ENCODE measurements around the gene AKAP6.

Gene AKAP6

DNA sequence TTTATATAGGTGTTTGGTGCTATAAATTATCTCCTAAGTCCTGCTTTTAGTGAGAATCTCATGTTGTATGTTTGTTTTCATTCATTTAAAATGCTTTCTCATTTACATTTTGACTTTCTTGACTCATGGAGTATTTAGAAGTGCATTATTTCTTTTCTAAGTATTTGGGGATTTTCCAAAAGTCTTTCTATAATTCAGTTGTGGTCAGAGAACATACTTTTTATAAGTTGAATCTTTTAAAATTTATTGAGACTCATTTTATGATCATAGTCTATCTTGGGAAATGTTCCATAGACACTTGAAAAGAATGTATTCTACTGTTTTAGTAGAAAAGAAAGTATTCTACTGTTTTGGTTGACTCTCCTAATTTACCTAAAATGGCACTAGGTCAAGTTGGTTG lies 168.2 kb downstream of the AKAP6 start:
- no peaks in the 10 kb centered on the region for H3K9me3 Mint-ChIP-seq
- H3K4me1 Mint-ChIP-seq (ENCODE audit: low read depth) = no peaks in the 10 kb centered on the region
- no peak for DNase-seq (ENCODE audit: low spot score)
- no peaks in the 10 kb centered on the region for H3K27me3 Mint-ChIP-seq (ENCODE audit: low read depth)
- no peaks in the 10 kb centered on the region for H3K36me3 Mint-ChIP-seq (ENCODE audit: low read depth)
- no peak overlapping the region for H3K27ac Mint-ChIP-seq
- no peak overlapping the region for H3K4me3 Mint-ChIP-seq

DNA sequence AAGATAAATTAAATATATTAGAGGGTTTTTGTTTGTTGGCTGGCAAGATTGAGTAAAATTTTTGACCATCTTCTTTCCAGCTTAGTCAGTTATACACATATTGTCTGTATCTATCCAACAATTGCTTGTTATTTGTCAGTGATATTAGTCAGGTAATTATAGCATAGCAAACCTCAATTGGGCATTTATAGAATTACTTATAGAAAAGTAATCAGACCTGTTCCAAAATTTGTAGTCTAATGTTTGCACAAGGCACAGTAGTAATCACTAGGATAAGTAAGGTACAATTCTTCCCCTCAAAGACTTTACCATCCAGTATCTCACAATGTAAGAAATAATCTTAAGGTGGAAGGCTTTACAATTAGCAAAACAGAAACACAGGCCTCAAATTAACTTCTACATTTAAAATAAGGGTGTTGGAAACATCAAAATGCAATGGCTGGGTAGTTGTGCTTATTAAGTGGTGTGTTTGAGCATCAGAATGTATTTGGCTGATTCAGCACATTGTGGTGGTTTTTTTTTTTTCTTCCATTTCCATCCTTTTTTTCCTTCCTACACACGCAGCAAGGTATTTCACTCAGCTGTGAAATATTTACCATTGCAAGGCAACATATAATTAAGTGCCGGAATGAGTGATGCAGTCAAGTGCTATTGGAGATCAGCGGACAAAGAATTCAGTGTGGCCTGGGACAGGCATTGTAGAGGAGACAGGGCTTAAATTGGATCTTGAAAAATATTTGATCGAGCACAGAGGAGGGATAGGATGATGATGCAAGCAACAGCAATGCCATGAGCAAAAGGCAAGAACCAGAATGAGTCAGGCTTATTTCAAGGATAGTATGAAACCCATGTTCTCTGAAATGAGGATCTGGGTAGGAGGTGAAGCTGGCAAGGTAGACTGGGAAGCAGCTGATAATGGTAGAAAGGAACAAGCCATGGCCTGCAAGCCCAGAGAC lies 178.2 kb downstream of the AKAP6 start:
- Mint-ChIP-seq H3K27ac (no peak overlapping the region), H3K4me3 (no peak overlapping the region), H3K9me3 (no peaks in the 10 kb centered on the region), H3K4me1 (ENCODE audit: low read depth) (no peaks in the 10 kb centered on the region), H3K27me3 (ENCODE audit: low read depth) (no peaks in the 10 kb centered on the region), H3K36me3 (ENCODE audit: low read depth) (no peaks in the 10 kb centered on the region)
- DNase-seq (ENCODE audit: low spot score) = no peak

DNA sequence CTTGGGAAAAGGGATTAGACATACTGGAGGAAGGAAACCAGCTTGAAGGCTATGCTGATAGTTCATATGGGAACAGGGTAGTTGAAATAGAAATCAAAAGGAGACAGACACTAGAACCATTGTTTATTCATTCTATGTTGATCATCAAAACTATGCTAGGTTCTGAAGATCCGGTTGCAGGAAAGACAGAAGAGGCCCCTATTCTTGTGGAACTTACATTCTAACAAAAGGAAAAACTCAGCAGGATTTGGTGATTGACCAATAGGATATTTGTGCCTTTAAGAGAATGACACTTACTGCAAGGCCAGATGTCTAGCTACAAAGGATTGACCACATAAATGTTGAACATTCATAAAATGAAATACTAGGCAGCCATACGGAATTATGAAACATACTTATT lies 179.2 kb downstream of the AKAP6 start:
- H3K27me3 Mint-ChIP-seq (ENCODE audit: low read depth) = no peaks in the 10 kb centered on the region
- H3K9me3 Mint-ChIP-seq = no peaks in the 10 kb centered on the region

DNA sequence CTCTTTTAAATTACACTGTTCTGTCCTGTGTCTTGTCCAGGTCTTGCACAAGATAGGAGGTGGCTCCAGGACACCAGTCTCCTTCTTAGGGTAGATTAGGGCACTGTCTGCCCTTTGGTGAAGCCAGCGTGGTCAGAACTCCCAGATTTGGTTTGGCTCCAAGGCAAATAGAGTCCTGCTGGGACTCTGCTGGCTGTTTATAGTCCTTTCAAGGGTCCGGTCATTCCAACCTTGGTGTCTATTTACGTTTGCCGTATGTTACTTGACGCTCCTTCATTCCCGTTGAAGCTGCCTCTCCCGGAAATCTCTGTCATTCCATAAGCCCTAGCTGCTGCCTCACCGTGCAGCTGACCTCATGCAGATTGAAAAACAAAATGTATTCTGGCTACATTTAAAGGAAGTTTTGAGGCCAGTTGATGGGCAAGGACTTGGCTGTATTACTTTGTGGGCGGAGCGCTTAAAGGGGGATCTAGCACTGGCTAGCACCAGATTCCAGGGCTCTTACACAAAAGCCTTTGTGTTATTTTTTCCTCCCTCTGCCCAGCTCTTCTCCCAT lies 180.6 kb downstream of the AKAP6 start:
- DNase-seq (ENCODE audit: low spot score) = no peak
- no peak overlapping the region for H3K27ac Mint-ChIP-seq
- H3K27me3 Mint-ChIP-seq (ENCODE audit: low read depth) = no peaks in the 10 kb centered on the region
- H3K4me1 Mint-ChIP-seq (ENCODE audit: low read depth) = no peaks in the 10 kb centered on the region
- no peak overlapping the region for H3K4me3 Mint-ChIP-seq
- H3K36me3 Mint-ChIP-seq (ENCODE audit: low read depth) = no peaks in the 10 kb centered on the region
- no peaks in the 10 kb centered on the region for H3K9me3 Mint-ChIP-seq

More for the DNA sequence above, 179.2 kb downstream of the AKAP6 start:
- Mint-ChIP-seq H3K36me3 (ENCODE audit: low read depth) (no peaks in the 10 kb centered on the region), H3K4me3 (no peak overlapping the region), H3K4me1 (ENCODE audit: low read depth) (no peaks in the 10 kb centered on the region), H3K27ac (no peak overlapping the region)
- DNase-seq (ENCODE audit: low spot score) = no peak

DNA sequence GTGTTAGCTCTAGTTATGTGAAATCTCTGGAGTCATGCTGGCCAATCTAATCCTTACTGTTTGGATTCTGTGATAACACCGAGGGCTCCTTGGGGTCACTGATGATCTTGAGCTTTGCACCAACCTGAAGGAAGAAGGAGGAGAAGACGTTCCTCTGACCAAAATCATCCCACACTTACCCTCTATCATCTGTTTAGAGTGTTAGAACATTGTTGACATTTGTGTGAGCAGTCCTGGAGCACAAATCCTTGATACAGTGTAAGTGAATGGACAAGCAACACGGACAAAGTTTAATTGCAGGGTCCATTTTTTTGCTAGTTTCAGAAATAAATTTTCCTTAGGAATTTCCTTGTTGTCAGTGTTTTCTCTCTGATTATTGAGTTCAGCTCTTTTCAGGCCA lies 181.7 kb downstream of the AKAP6 start:
- no peak overlapping the region for H3K27ac Mint-ChIP-seq
- H3K4me3 Mint-ChIP-seq = no peak overlapping the region
- no peaks in the 10 kb centered on the region for H3K36me3 Mint-ChIP-seq (ENCODE audit: low read depth)
- H3K9me3 Mint-ChIP-seq = no peaks in the 10 kb centered on the region
- no peak for DNase-seq (ENCODE audit: low spot score)
- H3K27me3 Mint-ChIP-seq (ENCODE audit: low read depth) = no peaks in the 10 kb centered on the region
- H3K4me1 Mint-ChIP-seq (ENCODE audit: low read depth) = no peaks in the 10 kb centered on the region

DNA sequence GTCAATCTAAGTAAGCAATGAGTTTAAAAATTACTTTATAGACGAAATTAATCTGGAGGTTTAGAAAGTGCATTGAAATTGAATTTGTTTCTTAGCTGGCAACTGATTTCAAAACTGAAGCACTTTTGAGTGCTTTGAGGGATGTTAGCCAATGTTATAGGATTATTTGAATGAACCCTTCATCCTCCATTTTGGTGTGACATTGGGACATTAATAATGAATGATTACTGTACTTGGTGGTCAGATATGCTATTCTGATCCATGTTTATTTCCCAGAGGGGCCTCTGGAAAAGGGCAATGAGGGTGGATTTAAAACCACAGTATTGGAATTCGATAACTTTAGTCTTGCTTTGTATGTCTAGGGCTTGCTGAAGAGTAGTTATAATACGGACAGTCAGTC lies 183.2 kb downstream of the AKAP6 start:
- DNase-seq (ENCODE audit: low spot score) = no peak
- Mint-ChIP-seq H3K9me3 (no peaks in the 10 kb centered on the region), H3K27ac (no peak overlapping the region), H3K4me1 (ENCODE audit: low read depth) (no peaks in the 10 kb centered on the region), H3K27me3 (ENCODE audit: low read depth) (no peaks in the 10 kb centered on the region), H3K4me3 (no peak overlapping the region), H3K36me3 (ENCODE audit: low read depth) (no peaks in the 10 kb centered on the region)

DNA sequence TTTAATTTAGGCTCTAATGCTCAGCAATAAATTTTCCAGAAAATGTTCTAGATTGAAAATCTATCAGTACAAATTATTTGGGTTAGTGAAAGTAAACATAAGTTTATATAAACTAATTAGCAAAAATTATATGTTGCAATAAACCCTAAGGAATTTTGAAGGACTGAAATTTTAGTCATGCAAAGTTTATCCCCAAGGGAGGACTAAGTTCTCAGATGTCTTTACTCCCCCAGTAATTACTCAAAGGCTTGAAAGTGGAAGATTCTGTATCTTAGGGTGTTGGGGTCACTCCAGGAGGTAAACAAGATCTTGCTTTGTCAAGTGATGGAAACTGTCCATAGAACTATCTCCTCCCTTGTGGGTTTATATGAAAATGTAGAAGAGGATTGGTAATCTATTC lies 183.7 kb downstream of the AKAP6 start:
- DNase-seq (ENCODE audit: low spot score) = no peak
- Mint-ChIP-seq H3K4me1 (ENCODE audit: low read depth) (no peaks in the 10 kb centered on the region), H3K9me3 (no peaks in the 10 kb centered on the region), H3K36me3 (ENCODE audit: low read depth) (no peaks in the 10 kb centered on the region), H3K27ac (no peak overlapping the region), H3K4me3 (no peak overlapping the region), H3K27me3 (ENCODE audit: low read depth) (no peaks in the 10 kb centered on the region)

DNA sequence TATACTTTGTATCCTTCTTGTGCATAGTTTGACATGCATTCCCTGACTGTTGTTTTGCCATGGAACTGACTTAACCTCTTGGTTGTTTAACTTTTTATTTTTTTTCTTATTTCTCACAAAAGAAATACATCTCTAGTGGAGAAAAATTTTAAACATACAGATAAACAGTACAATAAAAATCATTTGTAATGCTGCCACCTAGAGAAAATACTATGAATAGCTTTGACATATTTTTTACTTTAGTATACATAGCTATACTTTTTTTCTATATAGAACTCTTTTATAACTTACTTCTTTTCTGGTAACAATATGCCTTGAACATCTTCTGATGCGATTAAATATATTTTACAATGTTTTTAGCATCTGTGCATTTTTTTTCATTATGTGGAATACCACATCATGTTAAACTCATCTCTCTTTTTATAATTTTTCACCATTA lies 184.5 kb downstream of the AKAP6 start:
- no peaks in the 10 kb centered on the region for H3K36me3 Mint-ChIP-seq (ENCODE audit: low read depth)
- H3K9me3 Mint-ChIP-seq = no peaks in the 10 kb centered on the region
- H3K27ac Mint-ChIP-seq = no peak overlapping the region
- DNase-seq (ENCODE audit: low spot score) = no peak
- no peaks in the 10 kb centered on the region for H3K4me1 Mint-ChIP-seq (ENCODE audit: low read depth)
- no peaks in the 10 kb centered on the region for H3K27me3 Mint-ChIP-seq (ENCODE audit: low read depth)
- no peak overlapping the region for H3K4me3 Mint-ChIP-seq

DNA sequence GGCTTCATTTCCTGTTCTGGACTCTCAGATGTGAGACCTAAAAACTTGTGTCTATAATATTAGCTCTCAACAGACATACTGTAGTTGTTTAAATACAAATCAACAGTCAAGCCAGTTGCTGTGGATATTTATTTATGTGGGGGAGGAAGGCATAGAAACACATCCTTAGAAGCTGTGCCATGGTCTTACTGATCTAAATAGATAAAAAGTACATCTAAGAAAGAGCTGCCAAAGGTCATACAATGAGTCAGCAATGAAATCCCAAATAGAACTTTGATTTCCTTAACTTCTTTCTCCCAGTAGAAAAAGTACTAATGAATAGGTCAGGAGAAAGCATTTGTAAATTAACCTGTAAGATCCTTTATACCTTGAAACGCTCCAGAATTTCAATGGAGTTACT lies 185.1 kb downstream of the AKAP6 start:
- DNase-seq (ENCODE audit: low spot score) = no peak
- H3K27me3 Mint-ChIP-seq (ENCODE audit: low read depth) = no peaks in the 10 kb centered on the region

DNA sequence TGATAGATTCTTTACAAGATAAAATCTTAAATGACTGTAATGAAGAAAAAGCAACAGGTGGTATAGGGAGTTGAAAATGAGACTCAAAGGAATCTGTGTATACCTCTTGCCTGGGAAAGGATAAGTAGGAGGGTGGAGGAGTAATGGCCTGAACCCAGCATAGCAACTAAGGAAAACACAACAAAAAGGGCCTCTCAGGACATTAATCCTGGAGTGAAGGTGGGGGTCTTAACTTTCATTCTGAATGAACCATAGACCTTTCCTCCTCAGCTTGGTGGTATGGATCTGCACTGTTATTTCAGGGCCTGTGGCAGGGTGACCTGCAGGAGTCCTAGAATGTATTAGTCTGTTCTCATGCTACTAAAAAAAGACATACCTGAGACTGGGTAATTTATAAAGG lies 185.6 kb downstream of the AKAP6 start:
- no peaks in the 10 kb centered on the region for H3K27me3 Mint-ChIP-seq (ENCODE audit: low read depth)
- no peak overlapping the region for H3K27ac Mint-ChIP-seq
- no peaks in the 10 kb centered on the region for H3K36me3 Mint-ChIP-seq (ENCODE audit: low read depth)
- DNase-seq (ENCODE audit: low spot score) = no peak
- no peak overlapping the region for H3K4me3 Mint-ChIP-seq
- no peaks in the 10 kb centered on the region for H3K9me3 Mint-ChIP-seq
- H3K4me1 Mint-ChIP-seq (ENCODE audit: low read depth) = no peaks in the 10 kb centered on the region

More for the DNA sequence above, 185.1 kb downstream of the AKAP6 start:
- H3K4me3 Mint-ChIP-seq = no peak overlapping the region
- H3K9me3 Mint-ChIP-seq = no peaks in the 10 kb centered on the region
- H3K27ac Mint-ChIP-seq = no peak overlapping the region
- no peaks in the 10 kb centered on the region for H3K36me3 Mint-ChIP-seq (ENCODE audit: low read depth)
- H3K4me1 Mint-ChIP-seq (ENCODE audit: low read depth) = no peaks in the 10 kb centered on the region

DNA sequence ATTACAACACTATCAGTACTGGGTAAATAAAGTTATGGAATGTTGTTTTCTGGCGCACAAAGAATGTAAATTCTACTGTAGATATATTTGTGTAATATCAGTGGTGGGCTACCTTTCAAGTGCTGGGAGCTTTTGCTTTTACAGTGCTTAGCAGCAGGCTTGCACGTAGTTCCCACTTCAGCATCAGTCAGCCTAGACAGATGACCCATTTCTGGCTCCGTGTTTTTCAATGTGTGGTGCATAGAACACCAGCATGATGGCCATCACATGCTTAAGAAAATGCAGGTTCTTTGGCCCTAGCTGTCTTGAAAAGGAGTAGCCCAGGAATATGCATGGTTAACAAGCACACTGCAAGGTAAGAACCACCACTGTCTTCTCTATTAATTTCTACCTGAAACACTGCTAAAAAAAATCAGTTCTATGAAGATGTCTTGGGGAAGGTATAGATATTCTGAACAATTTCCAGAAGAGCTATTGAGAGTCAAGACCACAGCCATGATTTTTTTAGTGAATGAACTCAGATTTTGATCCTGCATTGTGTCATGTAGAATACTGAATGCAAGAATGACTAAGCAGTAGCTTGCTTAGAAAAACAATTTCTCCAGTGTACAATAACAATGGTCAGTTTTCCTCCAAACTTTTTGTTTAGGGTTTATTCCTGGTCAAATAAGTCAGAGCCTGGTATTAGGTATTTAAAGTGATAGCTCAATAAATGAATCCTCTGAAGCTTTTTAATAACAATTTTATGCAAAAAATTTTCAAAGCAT lies 195.7 kb downstream of the AKAP6 start:
- Mint-ChIP-seq H3K27ac (no peak overlapping the region), H3K9me3 (no peaks in the 10 kb centered on the region), H3K36me3 (ENCODE audit: low read depth) (no peaks in the 10 kb centered on the region), H3K27me3 (ENCODE audit: low read depth) (no peaks in the 10 kb centered on the region), H3K4me3 (no peak overlapping the region), H3K4me1 (ENCODE audit: low read depth) (no peaks in the 10 kb centered on the region)
- DNase-seq (ENCODE audit: low spot score) = no peak

DNA sequence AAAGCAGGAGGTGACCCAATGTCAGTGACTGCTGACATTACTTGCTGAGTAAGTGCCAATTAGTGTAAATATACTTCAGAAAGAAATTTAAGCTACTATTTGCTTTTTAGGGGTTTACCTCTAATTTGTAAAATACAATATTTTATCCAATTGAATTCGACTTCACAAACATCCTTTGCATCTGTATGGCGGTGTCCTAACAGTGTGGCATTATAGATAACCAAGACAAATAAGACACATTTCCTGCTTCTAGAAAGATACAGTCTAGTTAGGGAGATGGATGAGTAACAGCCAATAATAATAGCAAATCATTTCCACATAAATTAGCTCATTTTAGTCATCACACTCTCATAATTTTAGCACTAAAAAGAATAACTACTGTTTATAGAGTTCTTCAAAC lies 196.5 kb downstream of the AKAP6 start:
- no peaks in the 10 kb centered on the region for H3K27me3 Mint-ChIP-seq (ENCODE audit: low read depth)

DNA sequence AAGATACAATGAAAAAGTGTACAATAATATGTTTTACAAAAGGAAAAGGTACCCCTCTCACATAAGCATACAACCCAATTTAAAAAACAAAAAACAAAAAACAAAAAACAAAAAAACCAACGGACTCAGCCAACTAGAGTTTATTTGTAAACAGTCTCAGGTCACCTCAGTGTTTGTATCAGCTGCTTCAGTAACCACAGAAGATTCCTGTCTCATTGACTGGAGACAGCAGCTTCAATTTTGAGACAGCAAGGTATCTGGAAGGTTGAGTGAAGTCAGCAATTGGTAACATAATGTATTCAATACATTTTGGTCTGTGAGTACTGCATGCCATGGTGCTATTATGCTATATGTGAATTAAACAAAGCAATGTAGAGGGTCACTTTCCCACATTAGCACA lies 201.7 kb downstream of the AKAP6 start:
- Mint-ChIP-seq H3K4me1 (ENCODE audit: low read depth) (no peaks in the 10 kb centered on the region), H3K27ac (no peak overlapping the region), H3K27me3 (ENCODE audit: low read depth) (no peaks in the 10 kb centered on the region), H3K4me3 (no peak overlapping the region), H3K36me3 (ENCODE audit: low read depth) (no peaks in the 10 kb centered on the region), H3K9me3 (no peaks in the 10 kb centered on the region)
- no peak for DNase-seq (ENCODE audit: low spot score)

More for the DNA sequence above, 196.5 kb downstream of the AKAP6 start:
- no peaks in the 10 kb centered on the region for H3K4me1 Mint-ChIP-seq (ENCODE audit: low read depth)
- no peaks in the 10 kb centered on the region for H3K9me3 Mint-ChIP-seq
- no peak overlapping the region for H3K4me3 Mint-ChIP-seq
- no peak for DNase-seq (ENCODE audit: low spot score)
- H3K36me3 Mint-ChIP-seq (ENCODE audit: low read depth) = no peaks in the 10 kb centered on the region
- no peak overlapping the region for H3K27ac Mint-ChIP-seq

DNA sequence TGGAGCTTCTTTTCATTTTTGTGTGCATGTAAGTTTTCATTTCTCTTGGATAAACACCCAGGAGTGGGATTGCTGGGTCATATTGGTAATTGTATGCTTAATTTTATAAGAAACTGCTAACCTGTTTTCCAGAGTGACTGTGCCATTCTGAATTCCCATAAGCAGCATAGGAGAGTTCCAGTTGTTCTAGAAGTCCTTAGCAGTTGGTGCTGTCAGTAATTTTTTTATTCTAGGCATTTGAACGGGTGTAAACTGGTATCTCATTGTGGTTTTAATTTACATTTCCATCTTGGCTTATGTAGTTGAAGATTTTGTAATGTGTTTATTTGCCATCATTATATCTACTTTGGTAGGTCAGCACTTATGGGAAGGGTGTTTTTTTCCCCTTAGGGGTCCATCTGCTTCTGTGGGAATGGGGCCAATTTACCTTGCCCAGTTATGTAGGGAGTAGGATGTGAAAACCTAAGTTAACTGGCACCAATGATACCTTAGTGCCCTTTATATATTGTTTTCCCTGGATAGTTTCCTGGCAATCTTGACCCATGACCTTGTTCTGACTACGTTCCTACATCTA lies 202.9 kb downstream of the AKAP6 start:
- no peaks in the 10 kb centered on the region for H3K36me3 Mint-ChIP-seq (ENCODE audit: low read depth)
- no peak overlapping the region for H3K4me3 Mint-ChIP-seq
- no peak for DNase-seq (ENCODE audit: low spot score)
- H3K27me3 Mint-ChIP-seq (ENCODE audit: low read depth) = no peaks in the 10 kb centered on the region
- H3K4me1 Mint-ChIP-seq (ENCODE audit: low read depth) = no peaks in the 10 kb centered on the region
- no peaks in the 10 kb centered on the region for H3K9me3 Mint-ChIP-seq
- H3K27ac Mint-ChIP-seq = no peak overlapping the region
